ENCODE results near the gene ANKS6.

GRCh38 chr9:98801969-98802371 lies 5.6 kb upstream of the ANKS6 start:
- TF ChIP-seq, protein P1, sequence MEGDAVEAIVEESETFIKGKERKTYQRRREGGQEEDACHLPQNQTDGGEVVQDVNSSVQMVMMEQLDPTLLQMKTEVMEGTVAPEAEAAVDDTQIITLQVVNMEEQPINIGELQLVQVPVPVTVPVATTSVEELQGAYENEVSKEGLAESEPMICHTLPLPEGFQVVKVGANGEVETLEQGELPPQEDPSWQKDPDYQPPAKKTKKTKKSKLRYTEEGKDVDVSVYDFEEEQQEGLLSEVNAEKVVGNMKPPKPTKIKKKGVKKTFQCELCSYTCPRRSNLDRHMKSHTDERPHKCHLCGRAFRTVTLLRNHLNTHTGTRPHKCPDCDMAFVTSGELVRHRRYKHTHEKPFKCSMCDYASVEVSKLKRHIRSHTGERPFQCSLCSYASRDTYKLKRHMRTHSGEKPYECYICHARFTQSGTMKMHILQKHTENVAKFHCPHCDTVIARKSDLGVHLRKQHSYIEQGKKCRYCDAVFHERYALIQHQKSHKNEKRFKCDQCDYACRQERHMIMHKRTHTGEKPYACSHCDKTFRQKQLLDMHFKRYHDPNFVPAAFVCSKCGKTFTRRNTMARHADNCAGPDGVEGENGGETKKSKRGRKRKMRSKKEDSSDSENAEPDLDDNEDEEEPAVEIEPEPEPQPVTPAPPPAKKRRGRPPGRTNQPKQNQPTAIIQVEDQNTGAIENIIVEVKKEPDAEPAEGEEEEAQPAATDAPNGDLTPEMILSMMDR (IDR thresholded peaks at IDR 0.05), result no peak
- TF ChIP-seq EZH2 (IDR thresholded peaks at IDR 0.05) (no peak), EZH2phosphoT487 (IDR thresholded peaks at IDR 0.05) (no peak)
